Endothelial cell of umbilical vein (primary cell): ENCODE results near the gene TRIM17. TPM values are rescaled to one million over a fixed set of nuclear protein-coding genes. Genes with fewer than 3 reads are reported as not detected.

Experiments used
- BruUV-seq: library from RNA; stranded (reverse); fragments of 400-500 nt; replicated peaks from 2 replicates; lab custom pipeline; 2021; lab: Mats Ljungman, UMichigan
- CTCF ChIA-PET: fragments of 300-600, 350-600 bp; sonication (Branson Sonifier 250); formaldehyde crosslinking; loops from one replicate; lab custom pipeline; 2021; ENCODE audit warnings: antibody characterized with exemption, inconsistent platforms; lab: Charles Lee
- POLR2A ChIA-PET: fragments of 300-600, 350-600 bp; sonication (Branson Sonifier 250); formaldehyde crosslinking; loops from one replicate; lab custom pipeline; 2021; ENCODE audit warnings: antibody characterized with exemption, inconsistent platforms; lab: Charles Lee
- DNase-seq: peaks from one replicate; pipeline ENCODE4 v3.0.0-alpha.2; 2011; ENCODE audit warnings: low read depth, low spot score
- FAIRE-seq: peaks from 2 replicates; lab custom pipeline; 2011; peaks lifted over from hg19 to GRCh38; lab: Jason Lieb, UNC
- H2AFZ ChIP-seq: 2 replicates; pipeline ENCODE4 v1.6.0; 2012; ENCODE audit warnings: low read depth, low read length, control low read depth, inconsistent platforms
- H3K27ac ChIP-seq: 2 replicates; pipeline ENCODE4 v1.5.1; 2011; ENCODE audit warnings: low read depth, mild to moderate bottlenecking, control low read depth, low read length, moderate library complexity; ENCODE audit not compliant: insufficient read depth
- H3K27me3 ChIP-seq, 2 experiments: 2 replicates each; pipeline versions ENCODE4 v1.6.0 to v1.6.1; 2011; ENCODE audit warnings: low read length in 2 of 2, mixed read lengths in 1 of 2; ENCODE audit not compliant: control insufficient read depth in 2 of 2, insufficient read depth in 2 of 2
- H3K36me3 ChIP-seq, 2 experiments: 2 replicates in 1 of 2; 3 replicates in 1 of 2; pipeline ENCODE4 v1.5.1; 2011; ENCODE audit warnings: low read length in 2 of 2, mild to moderate bottlenecking in 1 of 2, moderate library complexity in 1 of 2; ENCODE audit not compliant: control insufficient read depth in 2 of 2, insufficient read depth in 2 of 2; ENCODE audit errors: extremely low read depth in 1 of 2
- H3K4me1 ChIP-seq: 3 replicates; pipeline ENCODE4 v1.5.1; 2011; ENCODE audit warnings: mild to moderate bottlenecking, low read length; ENCODE audit not compliant: control insufficient read depth, insufficient read depth; ENCODE audit errors: extremely low read depth
- H3K4me2 ChIP-seq: 2 replicates; pipeline ENCODE4 v1.6.1; 2011; ENCODE audit warnings: low read length, control low read depth, mixed read lengths; ENCODE audit not compliant: insufficient read depth
- H3K4me3 ChIP-seq, 3 experiments: fragments of 200-600 bp in 1 of 3; sonication (generic), shearing (Covaris generic) in 1 of 3; replicated peaks in 1 of 3; 2 replicates each; pipeline ENCODE4 v1.5.1; 2011 to 2016; ENCODE audit warnings: control low read depth in 3 of 3, low read length in 3 of 3, mild to moderate bottlenecking in 2 of 3, inconsistent platforms in 1 of 3, low read depth in 1 of 3, moderate library complexity in 1 of 3; ENCODE audit not compliant: insufficient read depth in 1 of 3
- H3K79me2 ChIP-seq: 2 replicates; pipeline ENCODE4 v1.6.0; 2012; ENCODE audit warnings: low read length, inconsistent platforms; ENCODE audit not compliant: control insufficient read depth, insufficient read depth
- H3K9ac ChIP-seq: replicated peaks from 2 replicates; pipeline ENCODE3; 2011; ENCODE audit warnings: low read length, control low read depth; ENCODE audit not compliant: insufficient read depth; ENCODE audit errors: extremely low read depth
- H3K9me1 ChIP-seq: replicated peaks from 3 replicates; pipeline ENCODE4 v1.6.0; 2011; ENCODE audit warnings: mild to moderate bottlenecking, low read length; ENCODE audit not compliant: control insufficient read depth, insufficient read depth; ENCODE audit errors: extremely low read depth
- H3K9me3 ChIP-seq: replicated peaks from 2 replicates; pipeline ENCODE4 v1.5.1; 2012; ENCODE audit warnings: low read length, inconsistent platforms; ENCODE audit not compliant: control insufficient read depth, insufficient read depth
- H4K20me1 ChIP-seq: replicated peaks from 2 replicates; pipeline ENCODE3; 2011; ENCODE audit warnings: mild to moderate bottlenecking, low read length; ENCODE audit not compliant: control insufficient read depth, insufficient read depth; ENCODE audit errors: extremely low read depth
- CTCF ChIP-seq, 2 donors: IDR thresholded peaks; 1 replicate in 1 of 2; 2 replicates in 1 of 2; pipeline ENCODE4 v1.5.1; 2011; ENCODE audit warnings: low read length in 2 of 2, mild to moderate bottlenecking in 2 of 2, moderate library complexity in 2 of 2, control low read depth in 1 of 2, inconsistent platforms in 1 of 2, low read depth in 1 of 2; ENCODE audit not compliant: insufficient read depth in 1 of 2; ENCODE audit errors: extremely low read depth in 1 of 2
- EZH2 ChIP-seq: IDR thresholded peaks from 2 replicates; pipeline ENCODE4 v1.6.1; 2012; ENCODE audit warnings: borderline replicate concordance, low read depth, mild to moderate bottlenecking, moderate library complexity, low read length, inconsistent platforms; ENCODE audit not compliant: severe bottlenecking
- FOS ChIP-seq: IDR thresholded peaks from 2 replicates; pipeline ENCODE4 v1.6.1; 2011; ENCODE audit warnings: mild to moderate bottlenecking, low read length, moderate library complexity, borderline replicate concordance; ENCODE audit not compliant: insufficient read depth
- GATA2 ChIP-seq: IDR thresholded peaks from 2 replicates; pipeline ENCODE4 v1.7.0; 2011; ENCODE audit warnings: low read depth, mild to moderate bottlenecking, moderate library complexity, mixed read lengths, low read length; ENCODE audit not compliant: insufficient read length, insufficient read depth
- JUN ChIP-seq: IDR thresholded peaks from 2 replicates; pipeline ENCODE4 v1.6.1; 2011; ENCODE audit warnings: borderline replicate concordance, low read depth; ENCODE audit not compliant: insufficient read length, insufficient read depth
- MYC ChIP-seq: IDR thresholded peaks from one replicate; pipeline ENCODE4 v1.6.1; 2011; ENCODE audit warnings: mild to moderate bottlenecking, low read depth, low read length
- POLR2A ChIP-seq: IDR thresholded peaks from 2 replicates; pipeline ENCODE4 v1.6.1; 2012; ENCODE audit warnings: low read depth, mild to moderate bottlenecking, control low read depth, low read length
- POLR2AphosphoS5 ChIP-seq: IDR thresholded peaks from 2 replicates; pipeline ENCODE4 v1.6.1; 2012; ENCODE audit warnings: low read depth, mild to moderate bottlenecking, control low read depth, low read length, moderate library complexity; ENCODE audit not compliant: insufficient read depth
- dilution Hi-C: fragments of 300-500 bp; cut with MboI; formaldehyde crosslinking; loops from one replicate; pipeline ENCODE4 v1.15.0; 2019; ENCODE audit warnings: low sequenced_read_pairs; ENCODE audit not compliant: extremely low pct_ligation_motif_present
- intact Hi-C: fragments of 100-400 bp; cut with micrococcal nuclease; formaldehyde crosslinking; loops from one replicate; pipeline ENCODE4 v1.10.0; 2022
- polyA plus RNA-seq, 4 experiments: library from polyadenylated mRNA; depleted of rRNA in 3 of 4; stranded (reverse) in 3 of 4; unstranded in 1 of 4; fragments of >200 nt; gene quantifications; 2 replicates each; pipeline versions ENCODE4 v1.2.1 to v1.2.3, GENCODE V29; 2011 to 2012; ENCODE audit warnings: missing spikeins in 1 of 4
- total RNA-seq: library from RNA; stranded (reverse); gene quantifications from 2 replicates; pipeline ENCODE4 v1.2.3, GENCODE V29; 2021
- TF ChIP-seq, protein P1 (sequence below): IDR thresholded peaks from 2 replicates; pipeline ENCODE4 v1.6.1; 2011; ENCODE audit not compliant: insufficient read depth, insufficient read length

Gene TRIM17
- total and polyA plus RNA-seq, 2 donors (not counting 3 experiments of a cell fraction or from before 2014, with no cell fraction given), result not detected

DNA sequence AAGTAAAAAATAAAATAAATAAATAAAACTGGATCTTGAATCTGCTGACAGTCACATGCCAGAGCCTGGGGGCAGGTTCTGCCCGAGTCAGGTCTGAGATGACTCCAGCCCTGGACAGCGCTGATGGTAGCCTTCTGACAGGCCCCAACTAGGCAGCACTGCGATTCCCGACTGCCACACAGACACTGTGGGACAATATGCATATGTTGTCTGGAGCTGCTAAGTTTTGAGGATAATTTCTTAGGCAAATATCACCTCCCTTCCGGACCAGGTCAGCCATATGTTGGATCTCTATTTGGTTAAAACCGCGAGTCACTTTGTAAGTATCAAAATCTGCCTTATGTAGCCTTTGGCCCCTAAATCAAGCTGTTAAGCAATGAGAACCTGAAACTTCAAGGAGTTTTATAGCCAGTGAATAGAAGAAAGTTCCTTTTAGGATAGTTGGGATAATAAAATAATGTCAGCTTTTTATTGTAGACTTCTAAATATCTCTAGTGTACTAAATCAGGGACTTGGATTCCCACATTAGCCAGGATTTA lies 20.8 kb upstream of the TRIM17 start:
- H3K36me3 ChIP-seq, result no peaks in the 10 kb centered on the region
- no peaks in the 10 kb centered on the region for H4K20me1 ChIP-seq
- no peak overlapping the region for H3K9ac ChIP-seq
- H3K9me3 ChIP-seq, result no peaks in the 10 kb centered on the region
- dilution Hi-C loops (no loop called here), intact Hi-C loops (no loop called here)
- H3K4me3 ChIP-seq, result no peak overlapping the region
- no peaks in the 10 kb centered on the region for H3K9me1 ChIP-seq
- no peak overlapping the region for H2AFZ ChIP-seq
- TF ChIP-seq GATA2 (no peak), MYC (no peak), JUN (no peak), FOS (no peak), EZH2 (no peak), POLR2A (no peak), CTCF (IDR thresholded peaks at IDR 0.05; ENCODE audit: extremely low read depth in 1 of 2, insufficient read depth in 1 of 2, low read depth in 1 of 2, low read length in 2 of 2) (no peak), POLR2AphosphoS5 (no peak)
- TF ChIP-seq, protein P1, sequence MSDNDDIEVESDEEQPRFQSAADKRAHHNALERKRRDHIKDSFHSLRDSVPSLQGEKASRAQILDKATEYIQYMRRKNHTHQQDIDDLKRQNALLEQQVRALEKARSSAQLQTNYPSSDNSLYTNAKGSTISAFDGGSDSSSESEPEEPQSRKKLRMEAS, result no peak
- no peaks in the 10 kb centered on the region for H3K79me2 ChIP-seq
- DNase-seq (no peak), FAIRE-seq (no peak)
- no TSS peak for BruUV-seq
- peaks cover 10 to 25% of the 10 kb centered on the region in 2 experiments for H3K27me3 ChIP-seq
- H3K4me1 ChIP-seq, result no peaks in the 10 kb centered on the region
- no peak overlapping the region for H3K27ac ChIP-seq
- POLR2A ChIA-PET, result no interaction called here
- CTCF ChIA-PET, result no interaction called here
- no peak overlapping the region for H3K4me2 ChIP-seq
